Keratinocyte (primary cell): ENCODE measurements around the gene CDK12.

Experiments used
- CTCF ChIP-seq, 3 experiments: IDR thresholded peaks in 1 of 3; conservative IDR thresholded peaks in 1 of 3; optimal IDR thresholded peaks in 1 of 3; 2 replicates in 2 of 3; 3 replicates in 1 of 3; pipeline versions ENCODE3 to v1.5.1; 2011; ENCODE audit warnings: low read length in 3 of 3, mild to moderate bottlenecking in 3 of 3, moderate library complexity in 2 of 3, control low read depth in 1 of 3, inconsistent platforms in 1 of 3; ENCODE audit not compliant: insufficient read depth in 2 of 3; ENCODE audit errors: extremely low read depth in 1 of 3
- EZH2 ChIP-seq: IDR thresholded peaks from one replicate; pipeline ENCODE4 v1.6.1; 2012; ENCODE audit warnings: inconsistent platforms, mild to moderate bottlenecking, low read length, moderate library complexity

GRCh38 chr17:39513915-39514314, 52.6 kb downstream of the CDK12 start:
- TF ChIP-seq CTCF (optimal IDR thresholded peaks at IDR 0.05 in 1 of 3, IDR thresholded peaks at IDR 0.05 in 1 of 3, conservative IDR thresholded peaks at IDR 0.05 in 1 of 3; ENCODE audit: extremely low read depth in 1 of 3, insufficient read depth in 2 of 3, low read length in 3 of 3), result no peak
- TF ChIP-seq EZH2, result no peak
